ENCODE results near the gene PTRHD1.

PTRHD1 gene

GRCh38 chr2:24828238-24828996, 35.2 kb upstream of the PTRHD1 start:
- peak; percentile 37 for DNase-seq

- DNase-seq, result peak; percentile 86
Measured at GRCh38 chr2:24827321-24828237, 34.4 kb upstream of the PTRHD1 start.

GRCh38 chr2:24826773-24827145, 33.6 kb upstream of the PTRHD1 start:
- DNase-seq, result no peak

GRCh38 chr2:24825883-24826772, 32.9 kb upstream of the PTRHD1 start:
- peak; percentile 36 for DNase-seq

- peak; percentile 33 for DNase-seq
Measured at GRCh38 chr2:24824966-24825882, 32.0 kb upstream of the PTRHD1 start.

- no peak for DNase-seq
Measured at GRCh38 chr2:24824071-24824588, 30.9 kb upstream of the PTRHD1 start.

- DNase-seq, result no peak
Measured at GRCh38 chr2:24822049-24822706, 29.0 kb upstream of the PTRHD1 start.

- no peak for DNase-seq
Measured at GRCh38 chr2:24821433-24821891, 28.3 kb upstream of the PTRHD1 start.

- no peak for DNase-seq
Measured at GRCh38 chr2:24820598-24821432, 27.6 kb upstream of the PTRHD1 start.

- DNase-seq, result no peak
Measured at GRCh38 chr2:24820175-24820513, 27.0 kb upstream of the PTRHD1 start.

GRCh38 chr2:24819442-24820174, 26.4 kb upstream of the PTRHD1 start:
- no peak for DNase-seq

GRCh38 chr2:24818721-24819167, 25.6 kb upstream of the PTRHD1 start:
- DNase-seq, result no peak

- DNase-seq, result no peak
Measured at GRCh38 chr2:24816884-24817283, 23.7 kb upstream of the PTRHD1 start.

GRCh38 chr2:24816404-24816803, 23.2 kb upstream of the PTRHD1 start:
- DNase-seq, result no peak

- no peak for DNase-seq
Measured at GRCh38 chr2:24815171-24815570, 22.0 kb upstream of the PTRHD1 start.

- DNase-seq, result no peak
Measured at GRCh38 chr2:24814516-24814915, 21.3 kb upstream of the PTRHD1 start.

GRCh38 chr2:24813691-24814137, 20.5 kb upstream of the PTRHD1 start:
- no peak for DNase-seq

- no peak for DNase-seq
Measured at GRCh38 chr2:24809316-24810007, 16.3 kb upstream of the PTRHD1 start.

GRCh38 chr2:24806661-24807036, 13.5 kb upstream of the PTRHD1 start:
- no peak for DNase-seq
